Activated CD4-positive, alpha-beta T cell treated with anti-CD3 and anti-CD28 coated beads, Interleukin-2, amount 50 U/mL, for 24 hours (primary cell): ENCODE data around the gene TMEM33.

ENCODE experiments used
- DNase-seq, 2 donors: peaks; one replicate each; pipeline ENCODE4 v3.0.0-alpha.2; 2020; ENCODE audit warnings: low read depth in 1 of 2, low spot score in 1 of 2

Gene TMEM33

DNA sequence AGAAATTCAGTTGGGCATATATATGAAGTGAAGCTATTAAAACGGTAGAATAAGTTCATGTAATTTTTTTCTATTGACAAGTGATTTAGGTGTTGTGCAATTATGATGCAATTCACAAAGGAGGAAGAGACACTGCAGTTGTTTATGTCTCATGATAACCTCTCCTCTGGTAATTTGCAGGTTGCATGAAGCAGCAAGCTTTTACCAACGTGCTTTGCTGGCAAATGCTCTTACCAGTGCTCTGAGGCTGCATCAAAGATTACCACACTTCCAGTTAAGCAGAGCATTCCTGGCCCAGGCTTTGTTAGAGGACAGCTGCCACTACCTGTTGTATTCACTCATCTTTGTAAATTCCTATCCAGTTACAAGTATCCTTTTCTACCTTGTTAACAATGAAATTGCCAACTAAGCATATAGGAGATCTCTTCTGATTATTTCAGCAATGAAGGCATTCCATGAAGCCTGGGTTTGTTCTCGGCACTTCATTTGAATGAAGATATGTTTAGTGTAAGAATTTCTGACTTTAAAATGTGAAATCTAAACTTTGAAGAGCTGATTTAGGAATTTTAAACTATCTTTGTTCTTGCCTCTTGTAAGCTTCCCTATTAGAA is 3.9 kb downstream of the TMEM33 start:
- DNase-seq: no peak

DNA sequence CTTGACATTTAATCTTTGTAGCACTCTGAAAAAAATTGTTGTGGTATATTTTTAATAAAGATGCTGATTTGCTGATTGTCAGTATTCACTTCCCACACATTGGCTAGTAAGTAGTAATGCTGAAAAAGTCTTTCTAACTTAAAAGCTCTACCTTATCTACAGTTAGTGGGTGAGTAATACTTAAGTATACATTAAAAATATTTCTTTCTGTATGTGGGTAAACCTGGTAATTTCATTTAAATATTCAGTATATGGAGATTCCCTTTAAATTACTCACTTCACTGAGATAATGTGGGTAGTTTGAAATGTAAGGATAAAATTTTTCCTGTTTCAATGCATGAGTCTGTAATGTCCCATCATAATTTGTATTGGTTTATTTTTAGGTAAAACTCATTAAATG is 5.6 kb downstream of the TMEM33 start:
- no peak for DNase-seq

DNA sequence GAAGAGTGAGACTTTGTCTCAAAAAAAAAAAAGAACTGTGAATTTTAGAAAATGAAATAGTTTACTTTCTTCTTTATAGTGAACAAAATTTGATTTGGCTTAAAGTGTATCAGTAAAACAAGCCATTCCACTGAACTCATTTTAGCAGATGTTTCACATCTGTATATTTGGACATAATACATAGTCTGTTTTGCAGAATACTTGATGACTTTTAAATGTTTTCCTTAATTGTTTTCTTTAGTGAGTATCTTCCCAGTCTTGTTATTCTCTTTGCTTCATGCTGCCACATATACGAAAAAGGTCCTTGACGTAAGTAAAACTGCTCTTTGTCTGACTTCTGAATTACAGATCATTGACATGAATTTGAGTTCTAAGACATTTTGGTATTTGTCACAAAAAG is 8.3 kb downstream of the TMEM33 start:
- no peak for DNase-seq

DNA sequence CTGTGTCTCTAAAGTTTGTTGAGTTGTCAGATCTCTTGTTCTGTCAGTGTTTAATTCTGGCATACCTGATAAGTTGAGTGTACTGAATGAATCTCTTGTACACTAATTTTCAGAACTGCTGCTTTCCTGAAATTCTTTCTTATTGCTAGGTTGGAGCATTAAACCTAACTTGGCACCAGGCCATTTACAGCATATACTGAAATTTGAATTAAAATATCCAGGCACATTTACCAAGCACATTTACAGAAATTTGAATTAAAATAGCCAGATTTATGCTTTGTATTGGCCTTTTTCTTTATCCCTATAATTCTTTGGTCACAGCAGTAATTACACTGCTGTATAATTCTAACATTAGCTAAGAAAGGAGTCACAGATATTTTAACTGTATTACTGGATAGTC is 8.9 kb downstream of the TMEM33 start:
- DNase-seq: no peak

DNA sequence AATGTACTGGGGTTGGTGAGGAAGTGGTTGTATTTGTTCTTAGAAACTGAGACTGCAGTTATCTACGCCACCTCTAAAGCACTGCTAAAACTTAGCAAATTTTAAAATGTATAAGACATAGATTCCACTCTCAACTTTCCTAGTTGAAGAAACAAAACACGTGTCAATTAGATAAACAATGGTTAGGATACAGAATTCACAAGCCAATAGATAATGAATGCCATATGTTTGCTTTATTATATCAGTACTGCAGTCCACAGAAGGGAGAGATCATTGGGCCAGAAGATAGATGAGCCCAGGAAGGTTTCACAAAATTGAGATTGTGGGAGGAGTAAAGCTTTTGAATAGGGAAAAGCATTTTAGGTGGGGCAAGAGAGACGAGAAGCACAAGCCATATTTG is 14.3 kb downstream of the TMEM33 start:
- no peak for DNase-seq

DNA sequence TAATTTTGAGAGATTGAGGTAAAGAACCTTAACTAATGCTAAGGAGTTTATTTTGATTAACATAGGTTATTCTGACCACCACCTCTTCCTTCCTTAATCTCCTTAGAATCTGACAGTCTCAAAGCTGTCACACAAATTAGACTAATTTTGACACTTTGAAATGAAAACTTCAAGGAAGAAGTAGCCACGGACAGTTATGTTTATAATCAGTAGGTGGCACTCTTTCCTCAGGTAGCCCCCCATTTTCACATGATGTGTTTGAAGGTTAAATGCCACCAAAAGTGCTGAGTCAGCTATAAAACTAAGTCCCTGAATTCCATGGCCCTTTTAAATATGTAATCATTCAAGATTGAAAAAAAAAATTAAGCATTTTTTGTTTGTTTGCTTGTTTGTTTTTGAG is 22.4 kb downstream of the TMEM33 start:
- DNase-seq: no peak

DNA sequence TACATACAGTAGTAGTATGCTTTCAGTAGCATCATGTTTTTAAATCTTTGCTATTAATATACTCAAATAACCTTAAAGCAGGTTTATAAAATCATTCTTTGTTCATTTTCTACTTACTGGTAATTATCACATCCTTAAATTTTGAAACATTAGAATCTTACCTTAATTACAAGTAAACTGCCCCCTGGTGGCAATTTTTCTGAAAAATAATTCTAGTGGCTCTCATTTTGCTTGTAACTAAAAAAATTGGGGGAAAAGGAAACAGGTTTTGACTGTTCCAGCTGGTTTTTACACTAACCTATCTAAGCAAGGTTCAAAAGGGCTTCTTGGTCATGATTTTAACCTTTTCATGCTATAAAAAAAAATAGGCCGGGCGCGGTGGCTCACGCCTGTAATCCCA is 27.9 kb downstream of the TMEM33 start:
- no peak for DNase-seq

DNA sequence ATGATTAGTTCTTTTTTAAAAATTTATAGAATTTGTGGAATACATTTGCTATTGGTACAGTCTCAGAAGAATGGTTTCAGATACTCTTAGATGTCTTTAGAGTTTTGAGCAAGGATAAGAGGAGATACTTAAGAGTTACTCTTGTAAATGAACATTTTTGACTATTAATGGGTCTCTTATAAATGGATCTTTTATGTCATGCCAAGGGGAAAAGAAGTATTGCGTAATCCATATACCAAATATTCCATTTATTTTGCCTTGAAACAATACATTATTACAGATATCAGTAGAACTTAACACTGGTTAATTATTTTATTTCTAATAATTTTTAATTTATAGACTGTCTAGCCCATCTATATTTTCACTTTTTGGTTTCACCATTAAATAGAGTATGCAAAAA is 29.2 kb downstream of the TMEM33 start:
- DNase-seq: no peak

DNA sequence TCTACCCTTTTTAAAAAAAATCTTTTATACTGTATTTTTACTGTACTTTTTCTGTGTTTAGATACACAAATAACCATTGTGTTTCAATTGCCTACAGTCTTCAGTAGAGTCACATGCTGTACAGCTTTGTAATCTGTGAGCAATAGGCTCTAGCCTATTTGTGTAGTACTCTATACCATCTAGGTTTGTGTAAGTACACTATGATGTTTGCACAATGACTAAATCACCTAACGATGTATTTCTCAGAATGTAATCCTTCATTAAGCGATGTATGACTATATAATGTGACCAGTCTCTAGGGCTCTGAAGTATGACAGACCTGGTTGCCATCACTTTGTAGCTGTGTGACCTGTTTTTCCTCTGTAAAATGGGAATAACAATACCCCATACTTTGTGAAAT is 32.2 kb downstream of the TMEM33 start:
- DNase-seq: no peak

DNA sequence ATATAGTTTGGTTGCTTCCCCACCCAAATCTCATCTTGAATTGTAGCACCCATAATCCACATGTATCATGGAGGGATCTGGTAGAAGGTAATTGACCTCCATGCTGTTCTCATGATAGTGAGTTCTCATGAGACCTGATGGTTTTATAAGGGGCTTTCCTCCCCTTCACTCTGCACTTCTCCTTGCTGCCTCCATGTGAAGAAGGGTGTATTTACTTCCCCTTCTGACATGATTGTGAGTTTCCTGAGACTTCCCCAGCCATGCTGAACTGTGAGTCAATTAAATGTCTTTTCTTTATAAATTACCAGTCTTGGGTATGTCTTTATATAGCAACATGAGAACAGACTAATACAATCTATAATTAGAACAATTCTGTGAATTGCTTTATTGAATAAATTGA is 34.4 kb downstream of the TMEM33 start:
- no peak for DNase-seq

DNA sequence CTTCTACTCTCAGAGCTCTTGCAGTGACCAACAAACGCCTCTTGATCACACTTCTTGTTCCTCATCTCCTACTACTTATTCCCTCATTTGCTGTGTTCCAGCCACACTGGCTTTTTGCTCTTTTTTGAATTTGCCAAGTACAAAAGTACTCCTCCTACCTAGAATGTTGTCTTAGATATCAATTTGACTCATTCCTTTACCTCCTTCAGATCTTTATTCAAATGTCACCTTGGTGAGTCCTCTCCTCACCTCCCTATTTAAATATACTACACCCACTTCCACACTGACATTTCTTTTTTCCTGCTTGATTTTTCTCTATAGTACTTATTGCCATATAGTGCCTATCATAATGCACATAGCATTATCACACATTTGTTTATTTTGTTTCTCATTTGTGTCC is 40.1 kb downstream of the TMEM33 start:
- DNase-seq: no peak

DNA sequence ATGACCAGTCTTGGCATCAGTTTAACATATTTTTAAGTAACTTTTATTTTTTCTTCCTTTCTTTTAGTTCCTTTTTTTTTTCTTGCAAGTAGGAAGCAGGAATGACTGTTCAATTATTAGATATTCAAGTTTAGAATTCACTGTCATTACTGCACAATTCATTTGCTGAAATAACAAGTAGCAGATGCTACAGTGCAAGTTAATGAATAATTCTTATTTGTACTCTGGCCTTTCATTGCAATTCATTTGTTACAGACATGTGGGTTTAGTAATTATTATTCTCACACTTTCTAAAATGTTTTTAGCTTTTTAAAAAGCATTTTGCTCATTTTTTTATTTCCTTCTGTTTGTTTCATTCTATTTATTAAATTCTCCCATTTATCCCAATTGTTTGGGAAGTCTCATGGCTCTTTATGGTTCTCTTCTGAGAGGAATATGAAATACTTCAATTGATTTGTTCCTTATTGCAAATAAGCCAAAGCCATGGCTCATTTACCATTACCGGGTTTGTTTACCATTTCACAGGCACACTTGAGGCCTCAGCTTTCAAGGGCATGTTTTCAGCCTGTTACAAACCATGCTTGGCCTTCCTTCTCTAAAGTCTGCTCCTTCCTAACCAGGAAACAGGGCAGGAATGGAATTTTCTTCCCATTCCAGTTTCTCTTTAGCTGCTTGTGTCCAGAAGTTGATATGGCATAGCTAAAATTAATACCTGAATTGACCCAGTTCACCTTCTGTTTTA is 41.7 kb downstream of the TMEM33 start:
- no peak for DNase-seq

DNA sequence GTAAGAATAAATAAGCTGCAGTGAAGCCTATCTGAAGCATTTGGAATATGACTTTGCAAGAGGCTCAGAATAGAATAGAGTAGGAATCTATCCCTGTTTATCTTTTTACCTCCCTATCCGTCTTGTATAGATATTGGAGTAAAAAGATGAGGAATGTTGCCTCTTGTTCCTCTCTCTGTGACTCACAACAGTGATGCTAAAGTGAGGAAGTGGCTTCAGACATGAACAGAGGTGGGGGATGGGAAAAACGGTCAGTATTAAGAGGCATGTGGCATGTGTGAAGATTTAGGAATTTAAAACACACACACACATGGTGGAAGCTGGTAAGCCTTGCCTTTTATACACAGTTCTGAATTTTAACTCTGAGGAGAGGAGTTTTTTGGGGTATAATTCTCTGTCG is 42.5 kb downstream of the TMEM33 start:
- no peak for DNase-seq

DNA sequence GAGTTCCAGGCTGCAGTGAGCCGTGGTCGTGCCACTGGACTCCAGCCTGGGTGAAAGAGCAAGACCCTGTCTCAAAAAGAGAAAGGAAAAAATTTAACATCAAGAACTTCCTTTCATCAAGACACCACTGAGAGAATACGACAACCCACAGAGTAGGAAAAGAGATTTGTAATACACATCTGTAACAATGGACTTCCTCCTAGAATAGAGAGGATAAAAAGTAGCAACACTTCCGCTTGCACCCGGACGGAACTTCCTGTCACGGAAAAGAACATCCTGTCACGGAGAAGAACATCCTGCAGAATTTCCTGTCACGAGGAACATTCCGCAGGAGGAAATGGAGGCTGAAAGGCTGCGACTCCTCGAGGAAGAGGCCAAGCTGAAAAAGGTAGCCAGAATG is 46.2 kb downstream of the TMEM33 start, which contains the start of gene DCAF4L1:
TSS of gene DCAF4L1 (plus strand) at position 301 of the 400 bp plus-strand sequence. CDS start at position 338, 37 bp downstream.
- DNase-seq: no peak

DNA sequence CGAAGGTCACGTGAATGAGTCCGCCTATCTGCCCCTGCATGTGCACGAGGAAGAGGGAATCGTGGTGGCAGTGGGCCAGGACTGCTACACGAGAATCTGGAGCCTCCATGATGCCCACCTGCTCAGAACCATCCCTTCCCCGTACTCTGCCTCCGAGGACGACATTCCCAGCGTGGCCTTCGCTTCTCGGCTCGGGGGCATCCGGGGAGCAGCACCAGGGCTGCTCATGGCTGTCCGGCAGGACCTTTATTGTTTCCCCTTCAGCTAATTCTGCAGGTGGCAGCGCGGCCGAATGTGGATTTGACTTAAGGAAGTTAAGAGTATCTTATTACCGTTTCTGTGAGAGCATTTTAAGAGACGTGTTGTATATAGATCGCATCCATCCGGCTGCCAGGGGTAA is 47.5 kb downstream of the TMEM33 start:
- DNase-seq: no peak

DNA sequence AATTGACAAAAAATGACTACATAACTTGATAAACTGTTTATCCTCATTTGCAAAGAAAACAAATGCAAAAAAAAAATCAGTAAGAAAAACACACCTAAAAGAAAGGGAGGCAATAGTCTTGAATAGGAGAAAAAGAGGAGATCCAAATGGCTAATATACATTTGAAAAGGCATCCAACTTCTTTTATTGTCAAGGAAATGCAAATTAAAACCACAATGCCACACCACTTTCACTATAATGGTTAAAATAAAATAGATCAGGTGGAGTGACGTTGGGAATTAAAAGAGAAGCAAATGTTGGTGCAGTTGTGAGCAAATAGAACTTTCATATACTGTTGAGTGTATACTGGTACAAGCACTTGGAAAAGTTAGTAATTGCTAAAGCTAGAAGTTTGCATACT is 49.9 kb downstream of the TMEM33 start:
- DNase-seq: no peak

DNA sequence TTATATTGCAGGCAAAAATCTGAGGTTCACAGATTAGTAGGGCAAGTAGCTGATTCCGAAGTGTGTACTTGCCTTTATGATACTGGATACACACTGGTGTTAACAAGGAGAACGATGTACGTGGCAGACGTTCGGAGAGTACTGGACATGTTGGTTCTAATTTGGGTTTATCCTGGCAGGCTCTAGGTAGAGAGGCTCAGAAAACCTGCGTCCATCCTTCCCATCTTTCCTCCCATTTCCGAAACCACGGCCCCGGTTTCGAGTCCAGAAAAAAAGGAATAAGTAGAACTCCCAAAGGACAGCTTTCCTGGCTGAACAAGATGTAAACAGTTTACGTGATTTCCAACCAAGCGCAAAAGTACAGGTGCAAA is 54.8 kb downstream of the TMEM33 start:
- DNase-seq: no peak

DNA sequence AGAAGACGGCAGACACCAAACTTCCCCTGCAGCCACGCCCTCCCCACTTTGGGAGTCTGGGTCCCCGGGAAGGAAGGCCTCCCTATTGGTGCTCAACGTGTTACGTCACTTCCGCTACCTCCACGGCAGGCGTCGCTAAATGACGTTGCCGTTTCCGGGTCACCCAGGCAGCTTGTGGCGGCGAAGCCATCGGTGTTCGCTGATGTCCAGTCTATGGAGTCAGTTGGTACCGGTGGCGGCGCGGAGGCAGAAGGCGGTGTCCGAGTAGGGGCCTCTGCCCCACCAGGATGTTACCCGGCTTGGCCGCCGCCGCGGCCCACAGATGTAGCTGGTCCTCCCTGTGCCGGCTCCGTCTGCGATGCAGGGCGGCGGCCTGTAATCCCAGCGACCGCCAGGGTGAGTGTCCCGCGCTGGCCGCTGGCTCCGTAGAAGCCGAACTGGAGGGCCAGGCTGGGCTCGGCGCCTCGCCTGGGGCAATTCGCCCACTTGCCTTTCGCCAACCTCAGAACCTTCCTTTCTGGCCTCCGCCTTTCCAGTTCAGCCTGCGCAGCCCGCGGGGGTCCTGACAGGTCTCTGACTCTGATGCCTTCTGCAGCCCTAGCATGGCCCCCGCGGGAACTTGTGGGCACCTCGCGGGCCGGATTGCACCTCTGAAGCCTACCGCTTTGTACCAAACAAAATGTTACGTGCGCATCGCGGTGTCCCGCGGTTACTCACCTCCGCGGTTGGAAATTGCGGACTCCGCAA is 55.3 kb downstream of the TMEM33 start, which contains the start of gene SLC30A9:
TSS of gene SLC30A9 (plus strand) at position 166 of the 747 bp plus-strand sequence. CDS start at position 288, 122 bp downstream.
- DNase-seq: peak; percentile 81 to 93

DNA sequence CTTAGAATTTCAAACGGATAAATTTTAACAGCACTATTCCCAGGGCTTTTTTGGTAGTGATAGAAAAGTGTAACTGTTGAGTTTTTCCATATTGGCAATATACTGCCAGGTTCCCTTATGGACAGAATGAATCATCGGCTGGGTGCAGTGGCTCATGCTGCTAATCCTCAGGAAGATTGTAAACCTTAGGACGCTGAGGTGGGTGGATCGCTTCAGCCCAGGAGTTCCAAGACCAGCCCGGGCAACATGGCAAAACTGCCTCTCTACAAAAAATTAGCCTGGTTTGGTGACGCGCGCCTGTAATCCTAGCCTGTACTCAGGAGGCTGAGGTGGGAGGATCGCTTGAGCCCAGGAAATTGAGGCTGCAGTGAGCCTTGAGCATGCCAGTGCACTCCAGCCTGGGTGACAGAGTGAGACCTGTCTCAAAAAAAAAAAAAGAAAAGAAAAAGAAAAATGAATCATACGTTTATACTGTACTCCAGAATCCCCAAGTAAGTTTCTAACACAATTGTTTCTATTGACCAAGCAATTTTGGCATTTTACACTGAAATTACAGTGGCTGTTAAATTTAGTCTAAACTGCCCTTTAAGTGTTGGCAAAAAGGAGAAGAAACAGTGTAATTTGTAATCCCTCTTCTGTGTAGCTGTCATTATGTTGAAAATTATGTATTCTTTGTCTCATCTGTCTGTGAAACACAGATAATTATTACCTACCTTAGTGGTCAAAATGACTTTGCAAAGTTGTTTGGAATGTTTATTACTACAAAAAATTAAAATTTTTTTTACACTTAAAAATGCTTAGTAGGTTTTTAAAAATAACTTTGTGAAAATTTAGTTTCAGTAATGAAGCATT is 56.9 kb downstream of the TMEM33 start:
- DNase-seq: no peak

DNA sequence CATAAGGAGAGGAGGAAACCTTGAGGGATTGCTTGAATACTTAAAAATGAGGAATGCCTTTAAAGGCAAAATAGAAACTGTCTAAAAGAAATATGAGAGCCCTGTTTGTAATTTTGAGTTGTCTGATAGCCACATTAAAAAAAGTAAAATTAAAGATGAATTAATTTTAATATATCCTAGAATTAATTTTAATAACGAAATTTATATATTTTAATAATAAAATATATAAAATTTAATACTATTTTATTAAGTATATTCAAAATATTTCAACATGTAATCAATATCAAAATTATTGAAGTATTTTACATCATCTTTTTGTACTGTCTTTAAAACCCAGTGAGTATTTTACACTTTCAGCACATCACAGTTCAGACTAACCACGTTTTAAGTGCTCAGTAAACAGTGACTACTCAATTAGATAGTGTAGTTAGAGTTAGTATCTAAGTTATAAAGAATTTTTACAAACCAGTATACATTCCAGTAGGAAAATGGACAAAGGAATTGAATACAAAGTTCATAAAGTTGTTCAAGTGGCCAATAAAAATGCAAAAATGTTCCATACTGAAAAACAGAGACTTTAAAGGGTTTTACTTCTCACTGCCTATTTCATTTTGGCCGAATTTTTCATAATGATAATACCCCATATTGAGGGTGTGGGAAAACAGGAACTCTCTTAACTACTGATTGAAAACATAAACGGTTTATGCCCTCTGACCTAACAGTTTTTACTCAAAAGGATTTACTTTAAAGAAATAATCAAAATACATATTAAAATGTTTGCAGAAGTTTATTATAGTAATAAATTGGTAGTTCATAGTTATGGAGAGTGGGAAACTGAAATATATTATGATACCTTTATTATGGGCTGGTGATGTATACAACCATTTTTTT is 58.0 kb downstream of the TMEM33 start:
- no peak for DNase-seq
